Adipocyte (in vitro differentiated cells): Measurements from ENCODE around the gene GMPPA.

Experiments used
- DNase-seq: peaks from one replicate; pipeline ENCODE4 v3.0.0-alpha.2; 2015; ENCODE audit warnings: low read depth
- H3K27me3 ChIP-seq: replicated peaks from 2 replicates; pipeline ENCODE4 v1.7.0; 2013; ENCODE audit warnings: mild to moderate bottlenecking, low read length, moderate library complexity; ENCODE audit not compliant: control insufficient read depth, insufficient read depth
- H3K36me3 ChIP-seq: 2 replicates; pipeline ENCODE4 v1.7.0; 2013; ENCODE audit warnings: low read length, mild to moderate bottlenecking, moderate library complexity; ENCODE audit not compliant: control insufficient read depth, insufficient read depth, severe bottlenecking
- H3K4me1 ChIP-seq: 2 replicates; pipeline ENCODE4 v1.7.0; 2013; ENCODE audit warnings: mild to moderate bottlenecking, low read length, moderate library complexity; ENCODE audit not compliant: control insufficient read depth, insufficient read depth
- H3K4me3 ChIP-seq: 2 replicates; pipeline ENCODE4 v1.7.0; 2013; ENCODE audit warnings: mild to moderate bottlenecking, low read length, moderate library complexity
- H3K9ac ChIP-seq: 2 replicates; pipeline ENCODE4 v1.7.0; 2013; ENCODE audit warnings: mild to moderate bottlenecking, low read length, moderate library complexity
- H3K9me3 ChIP-seq: 2 replicates; pipeline ENCODE4 v1.7.0; 2013; ENCODE audit warnings: mild to moderate bottlenecking, low read length, moderate library complexity; ENCODE audit not compliant: control insufficient read depth

GMPPA gene

DNA sequence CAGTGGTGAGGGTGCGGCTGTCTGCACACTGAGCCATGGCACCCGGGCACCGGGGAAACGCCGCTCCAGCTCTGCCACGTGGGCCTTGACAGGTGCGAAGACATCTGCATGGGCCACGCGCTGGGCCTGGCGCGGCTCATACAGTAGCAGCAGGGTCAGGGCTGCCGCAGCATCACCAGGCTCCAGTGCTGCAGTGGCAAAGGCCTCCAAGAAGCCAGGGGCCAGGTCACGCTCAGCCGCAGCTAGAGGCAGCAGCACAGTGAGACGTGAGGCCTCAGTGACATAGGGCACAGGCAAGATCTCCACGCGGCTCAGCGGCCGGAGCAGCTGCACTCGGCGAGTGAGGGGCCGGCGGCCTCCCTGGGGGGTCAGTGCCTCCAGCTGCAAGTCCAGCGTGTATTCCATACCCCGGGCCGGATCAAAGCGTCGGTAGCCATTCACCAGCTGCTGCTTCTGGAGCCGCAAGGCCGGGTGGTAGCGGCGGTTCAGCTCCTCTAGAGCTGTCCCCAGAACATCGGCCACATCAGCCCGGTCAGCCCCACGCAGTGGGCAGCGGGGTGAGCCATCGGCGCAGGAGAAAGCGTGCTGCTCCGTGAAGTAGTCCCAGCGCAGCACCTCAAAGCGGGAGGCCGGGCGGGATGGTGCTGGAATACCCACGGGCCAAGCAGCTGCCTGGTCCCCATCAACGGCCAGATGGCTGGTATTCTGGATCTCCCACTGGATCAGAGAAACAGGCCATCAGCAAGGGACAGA is 41.4 kb downstream of the GMPPA start:
- H3K4me3 ChIP-seq = no peak overlapping the region
- H3K9ac ChIP-seq = no peak overlapping the region
- H3K4me1 ChIP-seq = peaks cover 30% of the 10 kb centered on the region
- no peaks in the 10 kb centered on the region for H3K27me3 ChIP-seq
- DNase-seq = no peak
- H3K36me3 ChIP-seq = peaks cover 25% of the 10 kb centered on the region
- no peaks in the 10 kb centered on the region for H3K9me3 ChIP-seq

DNA sequence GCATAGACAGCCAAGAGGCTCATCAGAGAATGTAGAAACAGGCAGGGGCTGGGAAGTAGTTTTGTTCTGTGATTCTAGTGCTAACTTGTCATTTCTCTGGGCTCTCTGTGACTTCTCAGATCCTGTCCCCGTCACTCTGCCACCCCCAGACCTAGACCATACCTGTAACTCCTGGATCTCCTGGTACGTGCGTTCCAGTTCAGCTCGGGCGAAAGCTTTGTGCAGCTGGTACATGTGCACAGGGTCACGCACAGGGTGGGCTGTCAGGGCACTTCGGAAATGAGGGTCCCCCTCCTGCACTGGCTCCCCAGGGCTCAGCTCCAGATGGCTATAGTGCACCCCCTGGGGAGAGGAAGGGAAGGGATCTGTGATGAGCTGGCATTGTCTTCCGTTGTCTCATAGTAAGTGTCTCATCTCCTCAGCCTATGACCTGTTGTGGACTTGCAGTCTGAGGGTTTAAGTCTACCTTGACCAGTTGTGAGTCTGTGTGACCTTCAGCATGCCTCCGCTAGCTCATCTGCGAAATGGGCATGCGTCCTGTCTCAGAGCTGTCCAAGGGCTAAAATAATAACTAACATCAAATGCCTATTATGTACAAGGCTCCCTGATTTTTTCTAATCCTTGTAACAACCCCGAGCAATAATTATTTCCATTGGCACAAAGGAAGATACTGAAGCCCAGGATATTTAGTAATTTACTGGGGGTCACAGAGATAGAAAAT is 42.3 kb downstream of the GMPPA start:
- Histone ChIP-seq H3K27me3 (no peaks in the 10 kb centered on the region), H3K4me3 (no peak overlapping the region), H3K4me1 (peaks cover 30% of the 10 kb centered on the region), H3K36me3 (peaks cover 25% of the 10 kb centered on the region), H3K9me3 (no peaks in the 10 kb centered on the region), H3K9ac (peak overlapping the region; percentile 15)
- DNase-seq = no peak

DNA sequence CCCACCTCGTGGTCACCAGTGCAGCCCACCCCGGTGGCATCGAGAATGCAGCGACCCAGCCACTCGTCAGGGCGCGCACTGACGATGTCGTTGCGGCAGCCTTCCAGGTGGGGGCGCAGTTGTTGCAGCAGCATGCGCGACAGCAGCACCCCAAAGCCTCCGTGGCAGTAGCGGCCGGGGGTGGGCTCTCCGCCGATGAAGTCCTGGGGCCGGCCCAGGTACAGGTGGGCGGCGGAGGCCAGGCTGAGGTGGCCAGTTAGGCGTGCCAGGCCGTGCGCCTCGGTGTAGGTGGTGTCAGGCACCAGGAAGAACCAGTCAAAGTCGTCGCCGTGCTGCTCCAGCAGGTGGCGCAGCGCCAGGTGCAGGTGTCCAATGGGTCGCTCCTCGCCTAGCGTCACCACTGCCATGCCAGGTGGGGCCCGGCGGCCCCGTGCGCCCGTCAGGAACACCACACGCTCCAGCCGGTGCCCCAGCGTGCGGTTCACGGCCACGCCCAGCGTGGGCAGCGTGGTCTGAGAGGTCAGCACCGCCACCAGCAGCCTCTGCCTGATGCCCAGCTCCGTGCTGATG is 43.0 kb downstream of the GMPPA start:
- peak overlapping the region; percentile 89 for H3K4me3 ChIP-seq

DNA sequence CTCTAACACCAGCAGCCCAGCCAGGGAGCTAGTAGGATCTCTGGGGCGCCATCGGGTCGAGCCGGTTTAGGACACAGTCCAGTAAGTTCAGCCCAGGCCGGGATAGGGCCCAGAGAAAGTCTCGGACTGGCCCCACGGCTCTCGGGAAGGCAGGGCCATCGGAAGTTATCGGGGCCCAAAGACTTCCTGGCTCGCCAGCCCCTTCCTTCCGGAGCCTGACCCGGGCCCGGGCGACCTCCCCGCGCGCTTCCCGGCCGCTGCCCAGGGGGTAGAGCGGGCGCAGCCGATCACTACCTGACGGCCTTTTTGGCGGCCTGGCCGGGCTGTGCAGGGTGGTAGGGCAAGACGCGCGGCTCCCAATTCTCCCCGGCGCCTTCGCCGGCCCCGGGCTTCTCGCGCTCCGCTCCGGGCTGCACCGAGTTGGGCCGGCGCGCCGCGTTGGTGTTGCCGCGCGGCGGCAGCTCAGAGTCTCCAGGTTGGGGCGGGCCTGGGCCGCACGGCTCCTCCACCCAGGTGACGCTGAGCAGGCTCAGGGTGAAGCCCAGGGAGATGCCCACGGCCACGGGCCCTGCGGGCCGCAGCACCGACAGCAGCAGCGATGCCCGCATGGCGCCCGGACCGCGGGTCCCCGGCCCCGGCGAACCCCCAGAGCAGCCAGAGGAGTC is 44.4 kb downstream of the GMPPA start:
- peak; percentile 71 for DNase-seq
- H3K4me1 ChIP-seq = peaks cover 28% of the 10 kb centered on the region

More for the DNA sequence above, 43.0 kb downstream of the GMPPA start:
- Histone ChIP-seq H3K9ac (no peak overlapping the region), H3K27me3 (no peaks in the 10 kb centered on the region), H3K4me1 (peaks cover 30% of the 10 kb centered on the region), H3K9me3 (no peaks in the 10 kb centered on the region), H3K36me3 (peaks cover 25% of the 10 kb centered on the region)
- DNase-seq = peak; percentile 81

DNA sequence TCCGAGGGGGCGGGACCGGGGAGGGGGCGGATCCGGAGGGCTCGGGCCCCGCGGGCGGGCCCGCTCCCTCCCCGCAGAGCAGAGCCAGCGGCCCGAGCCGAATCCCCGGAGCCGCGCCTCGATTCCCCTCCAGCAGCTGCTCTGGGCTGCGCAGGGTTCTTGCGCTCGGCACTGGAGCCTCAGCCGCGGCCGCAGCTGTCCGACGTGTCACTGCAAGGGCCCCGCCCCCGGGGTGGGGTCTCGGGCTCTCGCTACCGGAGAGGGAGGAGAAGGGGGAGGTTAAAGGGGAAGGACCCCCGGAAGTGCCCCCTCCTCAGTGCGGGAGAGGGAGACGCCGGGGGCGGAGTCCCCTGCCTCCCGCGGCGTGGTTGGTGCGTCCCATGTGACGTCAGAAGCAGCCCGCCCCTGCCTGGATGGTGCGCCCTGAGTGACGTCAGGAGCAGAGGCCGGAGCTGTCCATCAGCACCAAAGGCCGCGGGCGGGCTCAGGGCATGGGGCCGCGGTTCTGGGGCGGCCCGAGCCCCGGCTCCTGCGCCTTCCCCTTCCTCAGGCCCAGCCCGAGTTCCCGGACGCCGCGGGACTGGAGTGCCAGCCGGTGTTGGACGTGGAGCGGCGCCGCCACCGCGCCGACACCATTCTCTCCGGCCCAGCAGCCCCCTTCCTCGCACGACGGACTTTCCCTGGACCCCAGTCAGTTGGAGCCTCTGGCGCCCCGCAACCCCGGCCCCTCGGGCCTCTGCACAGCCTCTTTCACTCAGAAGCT is 45.1 kb downstream of the GMPPA start, which contains the start of the genes CHPF and TMEM198:
Gene CHPF, minus strand, starts transcription at position 214 of the 763 bp plus-strand sequence. CDS start 271 bp downstream, outside the sequence.
Gene TMEM198, plus strand, starts transcription at position 433 of the 763 bp plus-strand sequence. CDS start 700 bp downstream, outside the sequence.
- Histone ChIP-seq H3K9ac (peak within 1 kb of the TSS; percentile 90), H3K27me3 (no peaks in the 10 kb centered on the region), H3K36me3 (peaks cover 25% of the 10 kb centered on the region), H3K4me1 (peaks cover 20% of the 10 kb centered on the region), H3K4me3 (peak within 1 kb of the TSS; percentile 89), H3K9me3 (no peaks in the 10 kb centered on the region)
- DNase-seq = peak; percentile 99

More for the DNA sequence above, 44.4 kb downstream of the GMPPA start:
- Histone ChIP-seq H3K9ac (peak overlapping the region; percentile 90), H3K36me3 (peaks cover 25% of the 10 kb centered on the region), H3K9me3 (no peaks in the 10 kb centered on the region), H3K4me3 (peak overlapping the region; percentile 89), H3K27me3 (no peaks in the 10 kb centered on the region)

DNA sequence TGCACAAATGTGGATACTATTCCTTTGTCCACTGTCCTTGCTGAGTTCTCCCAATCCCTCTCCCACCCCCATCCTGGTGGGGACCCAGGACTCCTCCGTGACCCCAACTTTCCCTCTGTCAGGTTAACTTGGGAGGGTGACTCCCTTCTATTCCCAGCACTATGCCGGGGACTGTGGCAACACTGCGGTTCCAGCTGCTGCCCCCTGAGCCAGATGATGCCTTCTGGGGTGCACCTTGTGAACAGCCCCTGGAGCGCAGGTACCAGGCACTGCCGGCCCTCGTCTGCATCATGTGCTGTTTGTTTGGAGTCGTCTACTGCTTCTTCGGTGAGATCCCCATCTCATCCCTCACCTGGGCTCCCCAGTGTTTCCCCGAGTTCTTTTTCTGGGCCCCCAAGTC is 45.9 kb downstream of the GMPPA start:
- Histone ChIP-seq H3K9ac (peak overlapping the region; percentile 90), H3K36me3 (peaks cover 18% of the 10 kb centered on the region), H3K27me3 (no peaks in the 10 kb centered on the region), H3K4me1 (peaks cover 17% of the 10 kb centered on the region), H3K9me3 (no peaks in the 10 kb centered on the region), H3K4me3 (peak overlapping the region; percentile 89)
- DNase-seq = no peak

DNA sequence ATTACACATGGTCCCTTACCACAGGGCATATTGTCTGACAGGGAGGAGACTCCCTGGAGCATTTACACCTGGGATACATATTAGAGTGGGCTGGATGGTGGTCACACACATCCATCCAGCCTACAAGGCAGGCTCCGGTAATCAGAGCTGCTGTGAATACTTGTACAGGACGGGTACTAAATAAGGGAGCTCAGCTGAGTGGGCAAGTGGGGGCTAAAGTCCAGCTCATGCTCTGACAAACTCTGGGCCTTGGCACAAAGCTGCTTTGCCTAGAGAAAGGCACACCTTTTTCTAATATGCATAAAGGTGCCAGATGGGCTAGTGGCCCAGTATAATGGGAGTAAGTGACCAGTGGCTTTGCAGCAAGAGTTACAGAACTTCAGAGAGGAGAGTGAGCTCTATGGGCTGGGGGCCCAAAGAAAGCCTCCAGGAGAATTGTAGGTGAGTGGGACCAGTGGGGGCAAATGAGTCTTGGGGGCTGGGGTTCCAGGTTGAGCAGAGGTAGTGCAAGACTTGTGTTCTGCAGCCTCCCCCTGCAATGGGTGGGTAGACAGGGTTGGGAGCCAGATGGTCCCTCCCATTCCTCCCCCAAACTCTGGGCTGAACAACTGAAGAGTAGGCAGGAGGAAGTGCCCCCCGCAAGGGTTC is 46.7 kb downstream of the GMPPA start:
- H3K36me3 ChIP-seq = peaks cover 10% of the 10 kb centered on the region
- H3K27me3 ChIP-seq = no peaks in the 10 kb centered on the region
- no peak overlapping the region for H3K9ac ChIP-seq
- peaks cover 17% of the 10 kb centered on the region for H3K4me1 ChIP-seq
- DNase-seq = no peak
- no peak overlapping the region for H3K4me3 ChIP-seq
- H3K9me3 ChIP-seq = no peaks in the 10 kb centered on the region

DNA sequence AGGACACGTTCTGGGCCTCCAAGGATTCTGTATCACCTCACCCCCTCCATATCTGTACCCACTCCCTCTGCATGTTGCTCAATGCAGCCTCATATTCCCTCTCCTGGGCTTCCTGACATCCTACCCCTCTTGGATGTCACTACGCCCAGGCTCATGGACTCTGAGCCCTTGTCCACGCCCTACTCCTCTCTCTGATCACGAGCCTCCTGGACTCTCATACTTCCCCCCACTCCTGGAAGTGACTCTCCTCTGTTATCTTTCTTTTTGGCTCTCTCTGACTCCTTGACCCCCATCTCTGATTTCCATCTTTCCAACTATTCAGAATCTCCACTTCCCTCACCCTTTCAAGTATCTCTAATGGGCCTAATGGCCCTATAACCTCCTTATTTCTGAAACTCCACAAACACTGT is 47.3 kb downstream of the GMPPA start:
- peaks cover 17% of the 10 kb centered on the region for H3K4me1 ChIP-seq
- H3K9ac ChIP-seq = no peak overlapping the region
- DNase-seq = no peak
- no peak overlapping the region for H3K4me3 ChIP-seq
- H3K9me3 ChIP-seq = no peaks in the 10 kb centered on the region
- no peaks in the 10 kb centered on the region for H3K27me3 ChIP-seq
- H3K36me3 ChIP-seq = peaks cover 5% of the 10 kb centered on the region

DNA sequence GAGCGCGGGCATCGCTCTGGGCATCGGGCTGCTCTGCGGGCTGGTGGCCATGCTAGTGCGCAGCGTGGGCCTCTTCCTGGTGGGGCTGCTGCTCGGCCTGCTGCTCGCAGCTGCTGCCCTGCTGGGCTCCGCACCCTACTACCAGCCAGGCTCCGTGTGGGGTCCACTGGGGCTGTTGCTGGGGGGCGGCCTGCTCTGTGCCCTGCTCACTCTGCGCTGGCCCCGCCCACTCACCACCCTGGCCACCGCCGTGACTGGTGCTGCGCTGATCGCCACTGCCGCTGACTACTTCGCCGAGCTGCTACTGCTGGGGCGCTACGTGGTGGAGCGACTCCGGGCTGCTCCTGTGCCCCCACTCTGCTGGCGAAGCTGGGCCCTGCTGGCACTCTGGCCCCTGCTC is 48.9 kb downstream of the GMPPA start:
- Histone ChIP-seq H3K27me3 (no peaks in the 10 kb centered on the region), H3K9me3 (no peaks in the 10 kb centered on the region), H3K4me1 (peaks cover 12% of the 10 kb centered on the region), H3K36me3 (no peaks in the 10 kb centered on the region), H3K9ac (no peak overlapping the region), H3K4me3 (no peak overlapping the region)
- DNase-seq = no peak

DNA sequence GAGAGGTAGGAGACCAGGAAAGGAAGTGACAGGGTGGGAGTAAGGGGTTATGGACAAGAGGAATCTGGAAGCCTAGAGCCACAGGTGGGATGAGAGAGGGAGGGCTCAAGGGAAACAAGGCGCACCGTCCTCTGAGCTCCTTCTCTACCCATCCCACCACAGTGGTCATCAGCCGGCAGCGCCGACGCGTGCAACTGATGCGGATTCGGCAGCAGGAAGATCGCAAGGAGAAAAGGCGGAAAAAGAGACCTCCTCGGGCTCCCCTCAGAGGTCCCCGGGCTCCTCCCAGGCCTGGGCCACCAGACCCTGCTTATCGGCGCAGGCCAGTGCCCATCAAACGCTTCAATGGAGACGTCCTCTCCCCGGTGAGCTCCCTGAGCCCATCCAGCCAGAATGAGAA is 50.3 kb downstream of the GMPPA start:
- H3K9ac ChIP-seq = no peak overlapping the region
- no peaks in the 10 kb centered on the region for H3K27me3 ChIP-seq
- DNase-seq = no peak
- H3K4me3 ChIP-seq = no peak overlapping the region
- H3K4me1 ChIP-seq = peaks cover 19% of the 10 kb centered on the region
- no peaks in the 10 kb centered on the region for H3K9me3 ChIP-seq
- H3K36me3 ChIP-seq = no peaks in the 10 kb centered on the region
